WTC11 (cell line): ENCODE results near the gene MKI67.

Experiments used
- TF ChIP-seq, protein P1 (sequence below): sonication (generic); formaldehyde crosslinking; IDR thresholded peaks from 2 replicates; pipeline ENCODE4 v1.8.1; 2022; ENCODE audit warnings: low read depth, mild to moderate bottlenecking, moderate library complexity, missing genetic modification reagents, borderline replicate concordance
- TF ChIP-seq, protein P2 (sequence below): fragments of 200-600 bp; IDR thresholded peaks from 2 replicates; pipeline ENCODE4 v1.8.0; 2022; ENCODE audit warnings: antibody characterized with exemption

DNA sequence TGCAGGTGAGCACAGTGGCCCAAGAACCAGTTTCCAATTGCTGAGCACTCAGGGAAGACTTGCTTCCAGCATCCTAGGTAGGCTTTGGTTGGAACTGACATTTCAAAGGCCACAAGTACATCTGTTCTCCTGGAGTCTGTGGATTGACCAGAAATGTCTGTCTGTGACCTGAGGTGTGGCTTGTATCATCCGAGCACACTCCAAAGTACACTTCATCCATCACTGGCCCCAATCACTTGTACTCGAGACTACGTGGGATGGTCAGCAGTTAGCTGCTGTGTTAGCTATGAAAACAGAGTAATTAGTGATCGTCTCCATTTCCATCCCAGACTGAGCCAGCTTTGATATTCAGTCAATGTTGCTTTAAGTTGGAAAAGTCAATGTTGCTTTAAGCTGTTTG lies 45.0 kb downstream of the MKI67 start:
- TF ChIP-seq, protein P1, sequence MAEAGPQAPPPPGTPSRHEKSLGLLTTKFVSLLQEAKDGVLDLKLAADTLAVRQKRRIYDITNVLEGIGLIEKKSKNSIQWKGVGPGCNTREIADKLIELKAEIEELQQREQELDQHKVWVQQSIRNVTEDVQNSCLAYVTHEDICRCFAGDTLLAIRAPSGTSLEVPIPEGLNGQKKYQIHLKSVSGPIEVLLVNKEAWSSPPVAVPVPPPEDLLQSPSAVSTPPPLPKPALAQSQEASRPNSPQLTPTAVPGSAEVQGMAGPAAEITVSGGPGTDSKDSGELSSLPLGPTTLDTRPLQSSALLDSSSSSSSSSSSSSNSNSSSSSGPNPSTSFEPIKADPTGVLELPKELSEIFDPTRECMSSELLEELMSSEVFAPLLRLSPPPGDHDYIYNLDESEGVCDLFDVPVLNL (CRISPR knock-in tag) = no peak
- TF ChIP-seq, protein P2, sequence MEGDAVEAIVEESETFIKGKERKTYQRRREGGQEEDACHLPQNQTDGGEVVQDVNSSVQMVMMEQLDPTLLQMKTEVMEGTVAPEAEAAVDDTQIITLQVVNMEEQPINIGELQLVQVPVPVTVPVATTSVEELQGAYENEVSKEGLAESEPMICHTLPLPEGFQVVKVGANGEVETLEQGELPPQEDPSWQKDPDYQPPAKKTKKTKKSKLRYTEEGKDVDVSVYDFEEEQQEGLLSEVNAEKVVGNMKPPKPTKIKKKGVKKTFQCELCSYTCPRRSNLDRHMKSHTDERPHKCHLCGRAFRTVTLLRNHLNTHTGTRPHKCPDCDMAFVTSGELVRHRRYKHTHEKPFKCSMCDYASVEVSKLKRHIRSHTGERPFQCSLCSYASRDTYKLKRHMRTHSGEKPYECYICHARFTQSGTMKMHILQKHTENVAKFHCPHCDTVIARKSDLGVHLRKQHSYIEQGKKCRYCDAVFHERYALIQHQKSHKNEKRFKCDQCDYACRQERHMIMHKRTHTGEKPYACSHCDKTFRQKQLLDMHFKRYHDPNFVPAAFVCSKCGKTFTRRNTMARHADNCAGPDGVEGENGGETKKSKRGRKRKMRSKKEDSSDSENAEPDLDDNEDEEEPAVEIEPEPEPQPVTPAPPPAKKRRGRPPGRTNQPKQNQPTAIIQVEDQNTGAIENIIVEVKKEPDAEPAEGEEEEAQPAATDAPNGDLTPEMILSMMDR = no peak
